GM13976 (cell line): ENCODE measurements around the gene SLIT1.

Experiments
- DNase-seq: peaks from one replicate; pipeline ENCODE4 v3.0.0; 2012; ENCODE audit warnings: low spot score
- in situ Hi-C: fragments of 300-500 bp; cut with MboI; formaldehyde crosslinking; loops from one replicate; pipeline ENCODE4 v1.12.0; 2022; ENCODE audit warnings: low sequenced_read_pairs, mixed read lengths, inconsistent platforms; ENCODE audit not compliant: unreplicated experiment
- TF ChIP-seq, protein P1 (sequence below): IDR thresholded peaks from 2 replicates; pipeline ENCODE4 v1.5.1; 2012; ENCODE audit warnings: borderline replicate concordance, mild to moderate bottlenecking; ENCODE audit not compliant: insufficient read depth; ENCODE audit errors: extremely low read depth, missing control alignments, control extremely low read depth

Gene SLIT1

DNA sequence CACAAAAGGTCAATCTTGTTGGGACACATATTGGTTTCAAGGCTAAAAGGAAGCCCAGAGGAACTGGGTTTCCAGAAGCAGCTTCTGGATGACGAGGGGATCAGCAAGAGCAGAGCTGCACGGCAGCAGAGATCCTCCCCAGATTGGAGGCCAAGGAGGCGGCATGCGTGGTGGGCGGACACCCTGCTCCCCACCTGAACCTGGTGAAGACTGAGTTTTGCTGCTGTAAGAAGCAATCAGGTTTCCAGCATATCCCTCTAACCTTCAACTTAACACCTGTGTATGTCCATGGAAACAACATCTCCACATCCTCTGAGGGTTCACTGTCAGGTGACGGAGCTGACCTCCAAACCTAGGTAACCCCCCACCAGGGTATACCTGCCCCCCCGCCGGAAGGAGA, 35.1 kb downstream of the SLIT1 start:
- TF ChIP-seq, protein P1, sequence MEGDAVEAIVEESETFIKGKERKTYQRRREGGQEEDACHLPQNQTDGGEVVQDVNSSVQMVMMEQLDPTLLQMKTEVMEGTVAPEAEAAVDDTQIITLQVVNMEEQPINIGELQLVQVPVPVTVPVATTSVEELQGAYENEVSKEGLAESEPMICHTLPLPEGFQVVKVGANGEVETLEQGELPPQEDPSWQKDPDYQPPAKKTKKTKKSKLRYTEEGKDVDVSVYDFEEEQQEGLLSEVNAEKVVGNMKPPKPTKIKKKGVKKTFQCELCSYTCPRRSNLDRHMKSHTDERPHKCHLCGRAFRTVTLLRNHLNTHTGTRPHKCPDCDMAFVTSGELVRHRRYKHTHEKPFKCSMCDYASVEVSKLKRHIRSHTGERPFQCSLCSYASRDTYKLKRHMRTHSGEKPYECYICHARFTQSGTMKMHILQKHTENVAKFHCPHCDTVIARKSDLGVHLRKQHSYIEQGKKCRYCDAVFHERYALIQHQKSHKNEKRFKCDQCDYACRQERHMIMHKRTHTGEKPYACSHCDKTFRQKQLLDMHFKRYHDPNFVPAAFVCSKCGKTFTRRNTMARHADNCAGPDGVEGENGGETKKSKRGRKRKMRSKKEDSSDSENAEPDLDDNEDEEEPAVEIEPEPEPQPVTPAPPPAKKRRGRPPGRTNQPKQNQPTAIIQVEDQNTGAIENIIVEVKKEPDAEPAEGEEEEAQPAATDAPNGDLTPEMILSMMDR: no peak
- in situ Hi-C loops: no loop called here
- DNase-seq: no peak

DNA sequence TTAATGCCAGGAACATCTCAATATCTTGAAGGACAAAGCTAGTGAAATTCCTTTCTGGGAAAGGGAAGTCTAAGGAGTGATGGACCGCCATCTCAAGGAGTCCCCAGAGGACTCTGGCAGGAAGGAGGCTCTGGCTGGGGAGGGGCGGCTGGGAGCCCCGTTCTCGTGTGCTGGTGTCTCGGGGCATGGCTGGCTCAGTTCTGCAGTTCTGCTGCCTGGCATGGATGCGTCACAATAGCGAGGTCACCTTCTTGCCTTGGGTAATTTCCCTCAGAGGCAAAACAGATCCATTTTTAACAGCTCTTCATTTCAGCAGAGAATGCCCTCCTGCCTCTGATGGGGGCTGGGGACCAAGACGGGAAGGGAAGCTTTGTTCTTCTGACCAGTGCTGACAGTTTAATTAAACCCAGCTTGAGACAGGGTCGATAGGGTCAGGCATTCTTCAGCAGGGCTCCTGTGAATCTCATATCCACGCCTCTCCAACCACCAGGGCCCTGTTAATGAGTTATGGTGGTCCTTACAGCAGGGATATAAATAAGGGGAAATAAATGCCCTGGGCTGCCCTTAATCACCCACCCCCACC, 35.7 kb downstream of the SLIT1 start:
- in situ Hi-C loops: no loop called here
- no peak for DNase-seq
- TF ChIP-seq, protein P1: no peak

DNA sequence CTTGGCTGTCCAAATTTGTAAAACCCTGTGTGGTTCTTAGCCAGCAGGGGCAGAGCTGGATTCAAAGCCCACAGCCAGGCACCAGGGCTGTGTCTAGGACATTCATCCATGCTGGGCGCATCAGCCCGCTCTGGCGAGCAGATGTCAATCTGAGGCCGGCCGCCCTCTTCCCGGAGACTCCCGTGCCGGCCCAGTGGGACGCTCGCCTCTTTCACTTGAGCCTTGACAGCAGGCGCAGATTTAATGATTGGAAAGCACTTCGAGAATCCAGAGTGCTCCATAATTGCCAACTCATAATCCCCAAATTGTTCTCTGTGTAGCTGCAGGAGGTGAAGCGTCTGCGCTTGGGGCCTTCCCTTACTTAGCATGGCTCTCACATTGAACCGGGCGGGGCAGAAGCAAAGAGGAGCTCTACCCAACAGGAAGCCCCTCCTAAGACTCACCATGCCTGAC, 36.7 kb downstream of the SLIT1 start:
- in situ Hi-C loops: no loop called here
- TF ChIP-seq, protein P1: no peak
- no peak for DNase-seq

DNA sequence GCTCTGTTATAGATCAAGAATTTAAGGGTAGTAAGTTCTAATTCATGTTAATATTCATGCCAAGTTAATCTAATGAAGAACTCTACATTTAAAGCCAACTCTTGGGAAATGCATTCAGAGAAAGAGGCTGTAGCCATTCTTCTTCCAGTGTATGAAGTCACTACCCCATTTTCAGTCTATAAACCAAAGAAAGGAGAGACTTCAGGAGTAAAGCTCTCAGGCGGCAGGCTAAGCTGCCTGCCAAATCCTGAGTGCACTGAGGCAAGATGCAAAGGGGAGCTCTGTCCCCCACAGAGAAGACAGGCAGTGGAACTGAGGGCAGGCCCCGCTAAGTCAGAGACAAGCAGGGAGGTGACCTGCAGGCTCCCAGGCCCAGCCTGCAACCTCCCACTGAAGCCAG, 41.5 kb downstream of the SLIT1 start:
- TF ChIP-seq, protein P1: no peak
- in situ Hi-C loops: no loop called here
- no peak for DNase-seq

DNA sequence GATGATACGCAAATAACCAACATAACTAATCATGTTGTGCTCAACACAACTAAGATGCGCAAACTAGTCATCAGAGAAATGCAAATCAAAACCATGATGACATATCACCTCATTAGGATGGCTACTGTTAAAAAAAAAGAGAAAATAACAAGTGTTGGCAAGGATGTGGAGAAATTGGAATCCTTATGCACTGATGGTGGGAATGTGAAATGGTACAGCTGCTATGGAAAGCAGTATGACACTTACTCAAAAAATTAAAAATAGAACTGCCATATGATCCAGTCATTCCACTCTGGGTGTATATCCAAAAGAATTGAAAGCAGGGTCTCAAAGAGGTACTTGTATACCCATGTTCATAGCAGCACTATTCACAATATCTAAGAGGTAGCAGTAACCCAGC, 42.9 kb downstream of the SLIT1 start:
- TF ChIP-seq, protein P1: no peak
- in situ Hi-C loops: no loop called here
- DNase-seq: no peak

DNA sequence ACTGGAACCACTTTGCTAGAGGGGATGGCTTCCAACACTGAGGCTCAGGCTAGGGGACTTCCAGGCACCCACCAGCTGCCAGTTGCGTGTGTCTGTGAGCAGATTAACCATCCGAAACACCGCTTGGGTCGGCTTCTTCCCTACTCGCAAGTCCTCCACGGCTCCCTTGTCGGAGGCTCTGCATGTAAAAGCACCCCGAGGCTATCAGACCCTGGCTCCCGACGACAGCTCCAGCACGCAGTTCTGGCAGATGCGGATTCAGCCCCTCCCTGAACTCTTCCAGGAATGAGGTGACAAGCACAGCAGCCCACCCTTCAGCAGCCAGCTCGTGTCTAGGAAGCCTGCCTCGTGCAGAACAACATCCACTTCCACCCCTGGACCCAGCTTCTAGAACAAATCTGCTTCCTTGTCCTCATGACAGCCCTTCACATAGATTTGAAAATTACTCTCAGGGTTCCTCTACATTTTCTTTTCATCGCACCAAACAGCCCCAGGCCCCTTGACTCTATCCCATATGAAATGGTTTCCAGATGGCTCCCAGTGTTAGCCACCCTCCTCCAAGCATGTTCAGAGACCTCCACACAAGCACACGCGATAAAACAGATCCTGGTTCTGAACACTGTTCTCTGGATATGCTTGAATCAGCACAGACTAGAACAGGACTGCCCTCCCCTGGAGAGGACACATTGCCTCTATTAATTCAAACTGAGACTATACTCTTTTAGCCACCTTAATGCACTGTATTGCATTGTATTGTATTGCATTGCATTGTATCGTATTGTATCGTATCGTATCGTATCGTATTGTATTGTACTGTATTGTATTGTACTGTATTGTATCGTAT, 44.6 kb downstream of the SLIT1 start:
- in situ Hi-C loops: no loop called here
- no peak for DNase-seq
- TF ChIP-seq, protein P1: no peak
